ENCODE data around the gene LGALS7B. TPM values are rescaled to one million over a fixed set of nuclear protein-coding genes. Genes with fewer than 3 reads are reported as not detected.

The LGALS7B gene
- total and polyA plus RNA-seq, 8 donors: 0.49 to 2.0 (median 1.4) TPM; not detected in 2

DNA sequence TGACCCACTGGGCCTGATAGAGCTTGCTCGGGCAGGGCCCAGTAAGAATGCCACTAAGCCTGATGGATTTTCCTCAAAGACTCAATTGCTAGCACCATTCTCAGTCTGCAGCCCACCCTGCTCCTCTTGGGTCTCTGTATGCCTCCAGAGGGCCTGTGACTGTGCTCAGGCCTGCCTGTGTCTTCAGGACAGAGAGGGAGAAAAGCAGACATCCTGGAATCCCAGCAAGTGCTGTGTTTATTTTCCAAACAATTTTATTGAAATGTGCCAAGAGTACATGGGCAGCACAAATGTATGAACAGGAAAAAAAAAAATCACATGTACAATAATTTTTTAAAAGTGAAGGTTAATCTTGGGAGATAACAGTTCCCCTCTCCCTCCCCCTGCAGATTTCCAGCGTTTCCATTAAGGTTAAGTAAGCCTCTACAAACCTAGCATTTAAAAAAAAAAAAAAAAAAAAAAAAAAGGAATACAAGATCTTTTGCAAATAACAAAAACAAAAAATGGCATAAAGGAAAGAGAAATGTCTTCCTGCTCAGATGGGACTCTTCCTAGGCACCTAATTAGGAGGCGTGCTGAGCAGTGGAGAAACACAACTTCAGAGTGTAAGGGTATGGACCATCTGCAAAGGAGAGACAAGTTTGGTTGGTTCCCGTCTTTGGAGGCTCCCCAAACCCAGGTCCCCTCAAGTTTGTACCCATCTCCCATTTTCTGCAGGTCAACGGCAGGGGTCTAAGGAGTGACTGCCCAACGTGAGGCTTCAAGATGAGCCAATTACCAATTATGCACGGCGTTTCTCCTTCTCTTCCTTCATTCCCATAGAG lies 47.4 kb downstream of the LGALS7B start:
- H3K4me1 ChIP-seq: peaks cover 0 to 19% of the 10 kb centered on the region in 2 donors
- H3K4me3 ChIP-seq: no peak overlapping the region
- H3K27ac ChIP-seq: peak overlapping the region in 1 of 2 donors; percentile 9
- TF ChIP-seq, protein P1, sequence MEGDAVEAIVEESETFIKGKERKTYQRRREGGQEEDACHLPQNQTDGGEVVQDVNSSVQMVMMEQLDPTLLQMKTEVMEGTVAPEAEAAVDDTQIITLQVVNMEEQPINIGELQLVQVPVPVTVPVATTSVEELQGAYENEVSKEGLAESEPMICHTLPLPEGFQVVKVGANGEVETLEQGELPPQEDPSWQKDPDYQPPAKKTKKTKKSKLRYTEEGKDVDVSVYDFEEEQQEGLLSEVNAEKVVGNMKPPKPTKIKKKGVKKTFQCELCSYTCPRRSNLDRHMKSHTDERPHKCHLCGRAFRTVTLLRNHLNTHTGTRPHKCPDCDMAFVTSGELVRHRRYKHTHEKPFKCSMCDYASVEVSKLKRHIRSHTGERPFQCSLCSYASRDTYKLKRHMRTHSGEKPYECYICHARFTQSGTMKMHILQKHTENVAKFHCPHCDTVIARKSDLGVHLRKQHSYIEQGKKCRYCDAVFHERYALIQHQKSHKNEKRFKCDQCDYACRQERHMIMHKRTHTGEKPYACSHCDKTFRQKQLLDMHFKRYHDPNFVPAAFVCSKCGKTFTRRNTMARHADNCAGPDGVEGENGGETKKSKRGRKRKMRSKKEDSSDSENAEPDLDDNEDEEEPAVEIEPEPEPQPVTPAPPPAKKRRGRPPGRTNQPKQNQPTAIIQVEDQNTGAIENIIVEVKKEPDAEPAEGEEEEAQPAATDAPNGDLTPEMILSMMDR (IDR thresholded peaks at IDR 0.05): no peak
- no peak for ATAC-seq
- DNase-seq: peak in 2 of 4 donors; percentile 83 to 87
- H3K36me3 ChIP-seq: peaks cover 3 to 68% of the 10 kb centered on the region in 2 donors
- H3K27me3 ChIP-seq: no peaks in the 10 kb centered on the region
- intact Hi-C loops (cut with DNase I): no loop called here
- H3K9me3 ChIP-seq: no peaks in the 10 kb centered on the region

DNA sequence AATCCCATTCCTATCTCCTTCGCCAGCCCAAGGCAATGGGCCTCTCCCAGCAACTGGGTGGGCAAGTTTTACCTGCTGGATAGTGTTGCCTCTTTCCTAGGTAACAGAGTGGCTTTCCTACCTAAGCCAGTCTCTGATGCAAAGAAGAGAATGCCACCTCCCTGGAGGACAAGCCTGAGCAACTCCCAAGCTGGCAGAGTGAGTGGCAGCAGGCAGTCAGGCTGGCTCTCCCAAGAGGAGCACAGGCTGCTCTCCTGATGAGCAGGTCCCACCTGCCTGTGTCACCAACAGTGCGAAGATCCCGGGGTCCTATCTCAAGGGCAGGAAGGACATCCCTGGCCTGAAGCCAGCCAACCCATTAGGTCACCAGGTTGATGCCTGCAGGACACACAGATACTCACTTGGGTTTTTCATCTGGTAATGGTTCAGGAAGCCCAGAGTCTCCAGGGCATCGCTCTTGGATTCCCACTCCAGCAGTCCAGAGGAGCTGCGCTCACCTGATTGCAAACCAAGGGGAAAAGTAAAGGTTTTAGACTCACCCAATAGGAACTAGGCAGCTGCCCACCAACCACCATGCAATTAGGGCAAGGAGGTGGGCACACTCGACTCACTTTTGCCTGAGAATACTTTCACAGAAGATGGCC lies 48.1 kb downstream of the LGALS7B start:
- Histone ChIP-seq H3K27ac (peak overlapping the region; percentile 9 to 33), H3K9me3 (no peaks in the 10 kb centered on the region), H3K4me1 (peaks cover 0 to 16% of the 10 kb centered on the region in 2 donors), H3K36me3 (peaks cover 3 to 76% of the 10 kb centered on the region in 2 donors), H3K27me3 (no peaks in the 10 kb centered on the region), H3K4me3 (no peak overlapping the region)
- TF ChIP-seq, protein P1 (IDR thresholded peaks at IDR 0.05): no peak
- intact Hi-C loops (cut with DNase I): no loop called here
- no peak for ATAC-seq
- DNase-seq: no peak

DNA sequence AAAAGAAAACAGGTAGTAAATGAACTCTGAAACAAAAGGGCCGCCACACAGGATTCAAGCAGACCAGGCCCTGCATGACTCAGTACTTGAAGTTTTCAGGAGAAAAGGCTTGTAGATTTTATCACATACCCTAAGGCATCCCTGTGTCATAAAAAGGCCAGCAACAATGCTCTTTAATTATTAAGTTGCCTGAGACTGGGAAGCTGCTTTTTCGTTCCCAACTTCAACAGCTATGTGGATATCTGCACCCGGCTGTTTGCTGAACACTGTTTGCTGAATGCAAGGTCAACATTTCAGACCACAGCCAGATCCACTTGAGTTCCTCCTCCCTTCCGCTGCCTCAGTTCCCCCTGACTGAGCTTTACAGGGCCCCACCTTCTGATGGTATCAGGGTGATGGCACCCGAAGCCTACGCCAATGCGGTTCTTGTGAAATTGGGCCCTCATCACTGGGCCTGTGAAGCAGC lies 48.7 kb downstream of the LGALS7B start:
- peaks cover 0 to 10% of the 10 kb centered on the region in 2 donors for H3K4me1 ChIP-seq
- DNase-seq: no peak
- peak; percentile 36 for ATAC-seq
- intact Hi-C loops (cut with DNase I): no loop called here
- TF ChIP-seq, protein P1 (IDR thresholded peaks at IDR 0.05): no peak
- no peaks in the 10 kb centered on the region for H3K27me3 ChIP-seq
- H3K27ac ChIP-seq: peak overlapping the region; percentile 33 to 42
- peaks cover 3 to 82% of the 10 kb centered on the region in 2 donors for H3K36me3 ChIP-seq
- H3K4me3 ChIP-seq: no peak overlapping the region
- no peaks in the 10 kb centered on the region for H3K9me3 ChIP-seq

DNA sequence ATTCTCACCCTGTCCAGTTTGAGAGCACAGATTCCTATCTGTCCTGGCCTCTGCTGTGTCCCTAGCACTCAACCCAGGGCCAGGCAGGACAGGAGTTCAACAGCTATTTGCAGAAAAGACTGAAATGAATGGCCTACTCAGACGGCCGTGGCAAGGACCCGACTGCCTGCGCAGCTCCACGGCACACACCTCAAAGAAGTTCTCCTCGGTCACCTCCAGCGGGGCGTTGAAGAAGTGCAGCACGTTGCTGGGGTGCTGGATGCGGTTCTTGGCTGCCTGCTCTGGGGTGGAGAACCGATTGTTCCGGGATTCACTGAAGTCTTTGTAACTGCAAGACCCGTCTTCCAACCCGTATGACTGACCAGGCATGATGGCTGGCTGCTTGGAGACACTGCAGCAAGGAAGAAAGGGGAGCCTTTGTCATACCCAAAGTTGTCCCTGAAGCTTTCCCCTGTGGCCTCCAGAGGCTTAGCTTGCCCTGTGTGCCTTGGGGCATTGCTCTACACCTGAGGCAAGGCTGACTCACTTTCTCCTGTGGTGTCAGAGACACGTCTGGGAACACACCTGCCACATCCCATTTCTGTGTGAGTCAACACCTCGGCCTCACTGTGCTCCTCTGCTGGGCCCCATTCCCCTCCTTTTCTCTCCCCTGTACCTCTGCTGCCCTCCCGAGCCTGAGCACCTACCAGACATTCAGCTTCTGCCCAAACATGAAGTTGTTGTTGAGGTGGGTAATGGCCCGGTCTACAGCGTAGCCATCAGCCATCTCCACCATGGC lies 49.4 kb downstream of the LGALS7B start:
- intact Hi-C loops (cut with DNase I): no loop called here

More for the DNA sequence above, 49.4 kb downstream of the LGALS7B start:
- Histone ChIP-seq H3K9me3 (no peaks in the 10 kb centered on the region), H3K4me1 (peaks cover 0 to 7% of the 10 kb centered on the region in 2 donors), H3K36me3 (peaks cover 3 to 89% of the 10 kb centered on the region in 2 donors), H3K4me3 (no peak overlapping the region), H3K27me3 (no peaks in the 10 kb centered on the region), H3K27ac (peak overlapping the region in 1 of 2 donors; percentile 42)
- TF ChIP-seq, protein P1 (IDR thresholded peaks at IDR 0.05): no peak
- DNase-seq (no peak), ATAC-seq (peak; percentile 45)

All from left lung (tissue), 10 donors.